Neural cell (in vitro differentiated cells): Measurements from ENCODE around the gene TMC1.

Experiments used
- CTCF ChIP-seq: fragments of 450-650 bp; IDR thresholded peaks from 2 replicates; pipeline ENCODE4 v1.5.1; 2014; ENCODE audit warnings: antibody characterized with exemption, mild to moderate bottlenecking, moderate library complexity; ENCODE audit not compliant: poor library complexity, severe bottlenecking
- EP300 ChIP-seq: fragments of 450-650 bp; conservative IDR thresholded peaks from 2 replicates; pipeline ENCODE4 v1.6.1; 2014; ENCODE audit warnings: antibody characterized with exemption, mild to moderate bottlenecking, moderate library complexity; ENCODE audit not compliant: poor library complexity, severe bottlenecking
- POLR2AphosphoS5 ChIP-seq: IDR thresholded peaks from 2 replicates; pipeline ENCODE4 v1.6.1; 2012
- RAD21 ChIP-seq: fragments of 450-650 bp; conservative IDR thresholded peaks from 2 replicates; pipeline ENCODE4 v1.6.1; 2014; ENCODE audit warnings: antibody characterized with exemption, mild to moderate bottlenecking, moderate library complexity

- TF ChIP-seq CTCF (no peak), POLR2AphosphoS5 (no peak), EP300 (no peak), RAD21 (no peak)
Measured at GRCh38 chr9:72552356-72552755, 30.9 kb downstream of the TMC1 start.
